Measurements from ENCODE around the gene AP3B1.

Gene AP3B1

GRCh38 chr5:78294248-78295034 lies at the start of gene AP3B1:
Gene AP3B1, minus strand, starts transcription at chr5:78294698. Its CDS starts 119 bp downstream, at chr5:78294579.
- Histone ChIP-seq H3K36me3 (ENCODE audit: insufficient read depth, low read length) (no peaks in the 10 kb centered on the region), H3K4me3 (ENCODE audit: low read depth in 1 of 2, low read length in 2 of 2) (peak within 1 kb of the TSS; percentile 90 to 99), H3K4me1 (ENCODE audit: insufficient read depth, low read length) (peaks cover 24% of the 10 kb centered on the region), H3K27ac (ENCODE audit: low read depth, low read length) (peak within 1 kb of the TSS; percentile 99), H3K27me3 (ENCODE audit: control insufficient read depth in 1 of 2, insufficient read depth in 2 of 2, low read length in 2 of 2) (no peaks in the 10 kb centered on the region), H3K9ac (ENCODE audit: low read length) (peak within 1 kb of the TSS; percentile 94), H3K9me3 (ENCODE audit: low read length) (no peaks in the 10 kb centered on the region)

- H3K27ac ChIP-seq (ENCODE audit: low read depth, low read length), result no peak overlapping the region
- H3K27me3 ChIP-seq (ENCODE audit: control insufficient read depth in 1 of 2, insufficient read depth in 2 of 2, low read length in 2 of 2), result no peaks in the 10 kb centered on the region
- H3K9me3 ChIP-seq (ENCODE audit: low read length), result no peaks in the 10 kb centered on the region
- no peak overlapping the region for H3K9ac ChIP-seq (ENCODE audit: low read length)
- H3K36me3 ChIP-seq (ENCODE audit: insufficient read depth, low read length), result no peaks in the 10 kb centered on the region
- no peaks in the 10 kb centered on the region for H3K4me1 ChIP-seq (ENCODE audit: insufficient read depth, low read length)
- H3K4me3 ChIP-seq (ENCODE audit: low read depth in 1 of 2, low read length in 2 of 2), result no peak overlapping the region
Observed at GRCh38 chr5:78341440-78341839, 46.9 kb upstream of the AP3B1 start.

- Histone ChIP-seq H3K27me3 (ENCODE audit: control insufficient read depth in 1 of 2, insufficient read depth in 2 of 2, low read length in 2 of 2) (no peaks in the 10 kb centered on the region), H3K36me3 (ENCODE audit: insufficient read depth, low read length) (no peaks in the 10 kb centered on the region), H3K9ac (ENCODE audit: low read length) (no peak overlapping the region), H3K4me3 (ENCODE audit: low read depth in 1 of 2, low read length in 2 of 2) (no peak overlapping the region), H3K27ac (ENCODE audit: low read depth, low read length) (no peak overlapping the region), H3K9me3 (ENCODE audit: low read length) (no peaks in the 10 kb centered on the region), H3K4me1 (ENCODE audit: insufficient read depth, low read length) (no peaks in the 10 kb centered on the region)
Observed at GRCh38 chr5:78339617-78340436, 45.3 kb upstream of the AP3B1 start.

- Histone ChIP-seq H3K36me3 (ENCODE audit: insufficient read depth, low read length) (no peaks in the 10 kb centered on the region), H3K27ac (ENCODE audit: low read depth, low read length) (no peak overlapping the region), H3K9me3 (ENCODE audit: low read length) (no peaks in the 10 kb centered on the region), H3K4me3 (ENCODE audit: low read depth in 1 of 2, low read length in 2 of 2) (no peak overlapping the region), H3K4me1 (ENCODE audit: insufficient read depth, low read length) (no peaks in the 10 kb centered on the region), H3K9ac (ENCODE audit: low read length) (no peak overlapping the region), H3K27me3 (ENCODE audit: control insufficient read depth in 1 of 2, insufficient read depth in 2 of 2, low read length in 2 of 2) (no peaks in the 10 kb centered on the region)
Observed at GRCh38 chr5:78336698-78337097, 42.2 kb upstream of the AP3B1 start.

GRCh38 chr5:78335976-78336375 lies 41.5 kb upstream of the AP3B1 start:
- Histone ChIP-seq H3K4me1 (ENCODE audit: insufficient read depth, low read length) (no peaks in the 10 kb centered on the region), H3K4me3 (ENCODE audit: low read depth in 1 of 2, low read length in 2 of 2) (no peak overlapping the region), H3K27me3 (ENCODE audit: control insufficient read depth in 1 of 2, insufficient read depth in 2 of 2, low read length in 2 of 2) (no peaks in the 10 kb centered on the region), H3K27ac (ENCODE audit: low read depth, low read length) (no peak overlapping the region), H3K9me3 (ENCODE audit: low read length) (no peaks in the 10 kb centered on the region), H3K9ac (ENCODE audit: low read length) (no peak overlapping the region), H3K36me3 (ENCODE audit: insufficient read depth, low read length) (no peaks in the 10 kb centered on the region)

- H3K27me3 ChIP-seq (ENCODE audit: control insufficient read depth in 1 of 2, insufficient read depth in 2 of 2, low read length in 2 of 2), result no peaks in the 10 kb centered on the region
- no peaks in the 10 kb centered on the region for H3K4me1 ChIP-seq (ENCODE audit: insufficient read depth, low read length)
- H3K36me3 ChIP-seq (ENCODE audit: insufficient read depth, low read length), result no peaks in the 10 kb centered on the region
- no peak overlapping the region for H3K9ac ChIP-seq (ENCODE audit: low read length)
- H3K27ac ChIP-seq (ENCODE audit: low read depth, low read length), result no peak overlapping the region
- H3K4me3 ChIP-seq (ENCODE audit: low read depth in 1 of 2, low read length in 2 of 2), result no peak overlapping the region
- no peaks in the 10 kb centered on the region for H3K9me3 ChIP-seq (ENCODE audit: low read length)
Observed at GRCh38 chr5:78334811-78335210, 40.3 kb upstream of the AP3B1 start.

GRCh38 chr5:78331523-78332080 lies 37.1 kb upstream of the AP3B1 start:
- Histone ChIP-seq H3K9ac (ENCODE audit: low read length) (no peak overlapping the region), H3K9me3 (ENCODE audit: low read length) (no peaks in the 10 kb centered on the region), H3K4me3 (ENCODE audit: low read depth in 1 of 2, low read length in 2 of 2) (no peak overlapping the region), H3K27ac (ENCODE audit: low read depth, low read length) (no peak overlapping the region), H3K27me3 (ENCODE audit: control insufficient read depth in 1 of 2, insufficient read depth in 2 of 2, low read length in 2 of 2) (no peaks in the 10 kb centered on the region), H3K4me1 (ENCODE audit: insufficient read depth, low read length) (no peaks in the 10 kb centered on the region), H3K36me3 (ENCODE audit: insufficient read depth, low read length) (no peaks in the 10 kb centered on the region)

- Histone ChIP-seq H3K4me1 (ENCODE audit: insufficient read depth, low read length) (no peaks in the 10 kb centered on the region), H3K36me3 (ENCODE audit: insufficient read depth, low read length) (no peaks in the 10 kb centered on the region), H3K9ac (ENCODE audit: low read length) (no peak overlapping the region), H3K27me3 (ENCODE audit: control insufficient read depth in 1 of 2, insufficient read depth in 2 of 2, low read length in 2 of 2) (no peaks in the 10 kb centered on the region), H3K9me3 (ENCODE audit: low read length) (no peaks in the 10 kb centered on the region), H3K27ac (ENCODE audit: low read depth, low read length) (no peak overlapping the region), H3K4me3 (ENCODE audit: low read depth in 1 of 2, low read length in 2 of 2) (no peak overlapping the region)
Observed at GRCh38 chr5:78328585-78329173, 34.2 kb upstream of the AP3B1 start.

GRCh38 chr5:78327761-78328510 lies 33.4 kb upstream of the AP3B1 start:
- H3K9ac ChIP-seq (ENCODE audit: low read length), result no peak overlapping the region
- H3K27me3 ChIP-seq (ENCODE audit: control insufficient read depth in 1 of 2, insufficient read depth in 2 of 2, low read length in 2 of 2), result no peaks in the 10 kb centered on the region

GRCh38 chr5:78326930-78327329 lies 32.4 kb upstream of the AP3B1 start:
- Histone ChIP-seq H3K9me3 (ENCODE audit: low read length) (no peaks in the 10 kb centered on the region), H3K27ac (ENCODE audit: low read depth, low read length) (no peak overlapping the region), H3K9ac (ENCODE audit: low read length) (no peak overlapping the region), H3K4me3 (ENCODE audit: low read depth in 1 of 2, low read length in 2 of 2) (no peak overlapping the region), H3K27me3 (ENCODE audit: control insufficient read depth in 1 of 2, insufficient read depth in 2 of 2, low read length in 2 of 2) (no peaks in the 10 kb centered on the region), H3K36me3 (ENCODE audit: insufficient read depth, low read length) (no peaks in the 10 kb centered on the region), H3K4me1 (ENCODE audit: insufficient read depth, low read length) (no peaks in the 10 kb centered on the region)

More at GRCh38 chr5:78327761-78328510, 33.4 kb upstream of the AP3B1 start:
- Histone ChIP-seq H3K4me3 (ENCODE audit: low read depth in 1 of 2, low read length in 2 of 2) (no peak overlapping the region), H3K36me3 (ENCODE audit: insufficient read depth, low read length) (no peaks in the 10 kb centered on the region), H3K4me1 (ENCODE audit: insufficient read depth, low read length) (no peaks in the 10 kb centered on the region), H3K27ac (ENCODE audit: low read depth, low read length) (no peak overlapping the region), H3K9me3 (ENCODE audit: low read length) (no peaks in the 10 kb centered on the region)

- H3K9me3 ChIP-seq (ENCODE audit: low read length), result no peaks in the 10 kb centered on the region
Observed at GRCh38 chr5:78323241-78323640, 28.7 kb upstream of the AP3B1 start.

More at GRCh38 chr5:78323241-78323640, 28.7 kb upstream of the AP3B1 start:
- Histone ChIP-seq H3K36me3 (ENCODE audit: insufficient read depth, low read length) (no peaks in the 10 kb centered on the region), H3K27me3 (ENCODE audit: control insufficient read depth in 1 of 2, insufficient read depth in 2 of 2, low read length in 2 of 2) (no peaks in the 10 kb centered on the region), H3K27ac (ENCODE audit: low read depth, low read length) (no peak overlapping the region), H3K4me1 (ENCODE audit: insufficient read depth, low read length) (no peaks in the 10 kb centered on the region), H3K9ac (ENCODE audit: low read length) (no peak overlapping the region), H3K4me3 (ENCODE audit: low read depth in 1 of 2, low read length in 2 of 2) (no peak overlapping the region)
